GM10248 (cell line): Measurements from ENCODE around the gene CCDC71.

ENCODE experiments used
- CTCF ChIA-PET: fragments of 300-600 bp; sonication (Branson Sonifier 250); formaldehyde crosslinking; extraction: SDS; loops from one replicate; lab custom pipeline; 2021; ENCODE audit warnings: antibody characterized with exemption; lab: Yijun Ruan, JAX
- POLR2A ChIA-PET: fragments of 350-650 bp; sonication (Branson Sonifier 250); formaldehyde crosslinking; extraction: SDS; loops from one replicate; lab custom pipeline; 2020; ENCODE audit warnings: antibody characterized with exemption; lab: Yijun Ruan, JAX
- DNase-seq: peaks from one replicate; pipeline ENCODE4 v3.0.0; 2012; ENCODE audit errors: extremely low spot score
- TF ChIP-seq, protein P1 (sequence below): IDR thresholded peaks from 2 replicates; pipeline ENCODE4 v1.5.1; 2012; ENCODE audit warnings: mild to moderate bottlenecking, low read depth; ENCODE audit errors: extremely low read depth, missing control alignments, control extremely low read depth

CCDC71 gene

DNA sequence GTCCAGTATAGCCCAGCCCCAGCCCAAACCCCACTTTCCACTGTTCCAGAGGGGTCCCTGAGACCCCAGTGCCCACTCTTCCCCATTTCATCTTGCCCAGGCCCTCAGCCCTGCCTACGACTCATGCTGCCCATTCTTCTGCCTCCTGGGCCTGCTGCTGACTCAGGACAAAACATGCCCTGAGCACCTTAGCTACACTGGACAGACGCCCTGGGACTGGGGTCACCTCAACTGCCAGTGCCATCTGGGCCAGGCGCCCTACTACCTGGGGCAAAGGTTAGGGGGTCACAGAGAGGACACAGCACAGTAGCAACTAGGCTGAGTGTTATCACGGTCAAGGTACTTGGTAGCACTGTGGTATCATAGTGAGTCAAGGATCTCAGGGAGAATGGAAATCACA is 30.6 kb downstream of the CCDC71 start:
- ChIA-PET POLR2A (no interaction called here), CTCF (no interaction called here)
- TF ChIP-seq, protein P1, sequence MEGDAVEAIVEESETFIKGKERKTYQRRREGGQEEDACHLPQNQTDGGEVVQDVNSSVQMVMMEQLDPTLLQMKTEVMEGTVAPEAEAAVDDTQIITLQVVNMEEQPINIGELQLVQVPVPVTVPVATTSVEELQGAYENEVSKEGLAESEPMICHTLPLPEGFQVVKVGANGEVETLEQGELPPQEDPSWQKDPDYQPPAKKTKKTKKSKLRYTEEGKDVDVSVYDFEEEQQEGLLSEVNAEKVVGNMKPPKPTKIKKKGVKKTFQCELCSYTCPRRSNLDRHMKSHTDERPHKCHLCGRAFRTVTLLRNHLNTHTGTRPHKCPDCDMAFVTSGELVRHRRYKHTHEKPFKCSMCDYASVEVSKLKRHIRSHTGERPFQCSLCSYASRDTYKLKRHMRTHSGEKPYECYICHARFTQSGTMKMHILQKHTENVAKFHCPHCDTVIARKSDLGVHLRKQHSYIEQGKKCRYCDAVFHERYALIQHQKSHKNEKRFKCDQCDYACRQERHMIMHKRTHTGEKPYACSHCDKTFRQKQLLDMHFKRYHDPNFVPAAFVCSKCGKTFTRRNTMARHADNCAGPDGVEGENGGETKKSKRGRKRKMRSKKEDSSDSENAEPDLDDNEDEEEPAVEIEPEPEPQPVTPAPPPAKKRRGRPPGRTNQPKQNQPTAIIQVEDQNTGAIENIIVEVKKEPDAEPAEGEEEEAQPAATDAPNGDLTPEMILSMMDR: no peak
- no peak for DNase-seq

DNA sequence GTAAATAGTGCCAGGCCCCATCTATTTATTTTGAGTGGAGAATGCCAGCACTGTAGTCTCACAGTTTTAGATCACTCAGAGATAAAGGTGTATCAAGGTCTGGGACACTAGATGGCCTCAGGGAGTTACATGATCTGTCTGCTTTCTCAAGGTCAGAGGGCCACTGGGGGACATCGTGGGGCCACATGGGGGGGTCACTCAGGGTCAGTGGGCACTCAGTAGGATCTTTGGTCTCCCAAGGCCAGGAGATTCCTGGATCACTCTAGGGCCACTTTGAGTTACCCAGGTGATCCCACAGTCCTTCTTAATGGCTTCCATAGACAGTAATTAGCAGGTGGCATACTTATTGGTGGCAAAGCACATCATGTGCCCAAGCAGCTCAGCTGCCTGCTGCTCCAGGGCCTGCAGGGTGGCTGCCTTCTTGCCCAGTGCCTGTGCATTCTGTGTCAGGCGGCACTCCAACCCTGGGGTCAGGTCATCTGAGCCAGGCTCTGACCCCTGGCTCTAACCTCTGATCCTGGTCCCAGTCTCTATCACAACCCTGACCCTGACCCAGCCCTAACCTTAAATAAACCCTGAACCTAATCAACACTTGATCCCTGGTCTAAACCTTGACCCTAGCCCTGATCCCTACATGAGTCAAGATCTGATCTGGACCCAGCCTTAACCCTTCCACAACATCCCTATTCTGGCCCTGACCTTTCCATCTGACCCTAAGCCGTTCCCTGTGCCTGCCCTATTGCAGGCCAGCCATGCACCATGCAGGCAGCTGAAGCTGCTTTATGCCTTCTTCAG is 31.5 kb downstream of the CCDC71 start:
- POLR2A ChIA-PET: interaction anchor here (0.6 kb wide), 1 partner anchor 129 kb away, joined by 4 read pairs; no protein-coding TSS in a partner anchor
- CTCF ChIA-PET: no interaction called here
- DNase-seq: no peak
- TF ChIP-seq, protein P1: no peak

DNA sequence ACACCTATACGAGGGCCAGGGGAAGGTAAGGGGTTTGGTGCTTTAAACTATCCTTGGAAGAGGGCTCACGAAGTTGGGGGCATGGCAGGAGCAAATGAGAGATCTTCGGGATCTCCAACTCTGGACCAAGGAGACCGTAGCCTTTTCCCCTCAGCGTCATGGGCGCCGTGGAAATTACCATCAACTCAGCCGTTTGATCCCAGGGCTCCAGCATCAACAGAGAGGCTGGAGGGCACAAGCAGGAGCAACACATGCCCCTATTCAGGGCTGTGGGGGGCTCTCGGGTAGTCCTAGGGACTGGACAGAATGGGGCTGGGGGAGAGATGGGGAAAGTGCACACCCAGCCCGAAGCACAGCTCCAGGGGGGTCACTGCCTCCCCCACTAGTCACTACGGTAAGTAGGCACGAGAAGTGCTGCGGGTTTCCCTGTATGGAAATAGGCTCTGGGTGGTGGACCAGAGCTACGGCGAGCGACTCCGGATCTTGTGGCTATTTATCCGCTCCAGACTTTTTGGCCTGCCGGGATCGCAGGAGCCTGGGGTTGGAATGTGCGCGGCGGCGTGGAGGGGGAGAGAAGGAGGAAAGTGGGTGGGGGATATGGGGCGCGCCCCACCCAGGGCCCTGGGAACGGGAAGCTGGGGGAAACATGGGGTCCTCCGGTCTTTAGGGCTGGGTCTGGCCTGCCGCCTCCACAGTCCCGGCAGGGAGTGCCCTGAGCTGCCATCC is 32.7 kb downstream of the CCDC71 start:
- ChIA-PET CTCF (no interaction called here), POLR2A (no interaction called here)
- TF ChIP-seq, protein P1: no peak
- no peak for DNase-seq

DNA sequence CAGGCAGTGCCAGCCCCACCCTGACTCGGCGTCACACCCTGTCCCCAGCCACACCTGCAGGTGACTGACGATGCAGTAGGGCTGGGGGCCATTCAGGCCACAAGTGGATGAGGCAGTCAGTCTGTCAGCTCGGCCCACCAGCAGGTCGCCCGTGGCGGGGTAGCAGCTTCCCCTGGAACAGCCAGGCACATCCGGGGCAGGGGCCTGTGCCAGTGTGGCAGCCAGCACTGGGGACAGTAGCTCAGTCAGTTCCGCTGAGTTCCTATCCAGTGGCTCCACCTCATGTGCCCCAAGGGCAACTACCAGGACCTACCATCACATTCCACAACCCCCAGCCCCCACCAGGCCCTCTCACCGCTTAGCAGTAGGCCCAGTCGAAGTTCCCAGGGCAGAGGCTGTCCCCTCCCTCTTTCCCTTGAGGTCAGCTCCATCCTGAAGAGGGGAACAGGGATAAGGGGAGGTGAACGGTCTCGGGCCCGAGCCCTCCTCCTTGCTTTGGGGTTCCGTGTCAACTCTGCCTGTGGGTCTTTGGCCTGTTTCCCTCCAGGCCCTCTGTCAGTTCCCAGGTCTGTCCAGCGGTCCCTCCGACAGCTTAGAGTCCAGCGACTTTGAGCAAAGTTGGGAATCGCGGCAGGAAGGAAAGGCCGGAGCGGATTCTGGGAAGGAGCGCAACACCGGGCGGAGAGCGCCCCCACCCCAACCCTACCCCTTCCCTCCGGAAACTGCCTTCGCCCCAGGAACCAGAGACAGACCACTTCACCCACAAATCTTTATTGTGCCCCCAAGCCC is 33.5 kb downstream of the CCDC71 start, which contains the start of gene LAMB2:
Gene LAMB2, minus strand, starts transcription at position 614 of the 789 bp plus-strand sequence. Its CDS starts 183 bp downstream, at position 431.
- CTCF ChIA-PET: interaction anchor here (2.5 kb wide), 1 partner anchor 38 kb away, joined by 8 read pairs; the partner anchor contains the start of gene KLHDC8B
- TF ChIP-seq, protein P1: no peak
- no peak for DNase-seq
- POLR2A ChIA-PET: no interaction called here

GRCh38 chr3:49132073-49132436 is 34.1 kb downstream of the CCDC71 start:
- ChIA-PET CTCF (interaction anchor here (2.5 kb wide), 1 partner anchor 39 kb away, joined by 8 read pairs; the partner anchor contains the start of gene KLHDC8B), POLR2A (interaction anchor here (0.5 kb wide), 1 partner anchor 16 kb away, joined by 3 read pairs; no protein-coding TSS in a partner anchor)
- no peak for DNase-seq
- TF ChIP-seq, protein P1: no peak

- TF ChIP-seq, protein P1: no peak
- DNase-seq: no peak
- ChIA-PET POLR2A (interaction anchor here (0.5 kb wide), 1 partner anchor 17 kb away, joined by 3 read pairs; no protein-coding TSS in a partner anchor), CTCF (interaction anchor here (2.5 kb wide), 1 partner anchor 39 kb away, joined by 8 read pairs; the partner anchor contains the start of gene KLHDC8B)
Observed at GRCh38 chr3:49131576-49131975, 34.6 kb downstream of the CCDC71 start.
